H7 (cell line): ENCODE measurements around the gene PLEKHO1. TPM values are rescaled to one million over a fixed set of nuclear protein-coding genes. Genes with fewer than 3 reads are reported as not detected.
"Not testable (repeated sequence)": the region's sequence is repeated elsewhere in the genome, so short reads cannot be mapped to it uniquely, and the experiment has no call there.

ENCODE experiments used
- DNase-seq: peaks from one replicate; pipeline ENCODE4 v3.0.0; 2012
- H3K27me3 ChIP-seq: 2 replicates; pipeline ENCODE4 v1.6.0; 2011; ENCODE audit warnings: mild to moderate bottlenecking, low read length; ENCODE audit not compliant: control insufficient read depth, insufficient read depth
- H3K36me3 ChIP-seq: replicated peaks from 2 replicates; pipeline ENCODE4 v1.5.1; 2011; ENCODE audit warnings: low read length; ENCODE audit not compliant: control insufficient read depth, insufficient read depth
- H3K4me3 ChIP-seq: 2 replicates; pipeline ENCODE4 v1.5.1; 2011; ENCODE audit warnings: low read depth, mild to moderate bottlenecking, control low read depth, low read length, moderate library complexity; ENCODE audit not compliant: insufficient read depth
- total RNA-seq: library from RNA; depleted of rRNA; stranded (reverse); fragments of >200 nt; shearing (Covaris generic); gene quantifications from 2 replicates; pipeline ENCODE4 v1.2.3, GENCODE V29; 2014

PLEKHO1 gene
- total RNA-seq, 1 experiment from 2014 or later, result 69.5 TPM

DNA sequence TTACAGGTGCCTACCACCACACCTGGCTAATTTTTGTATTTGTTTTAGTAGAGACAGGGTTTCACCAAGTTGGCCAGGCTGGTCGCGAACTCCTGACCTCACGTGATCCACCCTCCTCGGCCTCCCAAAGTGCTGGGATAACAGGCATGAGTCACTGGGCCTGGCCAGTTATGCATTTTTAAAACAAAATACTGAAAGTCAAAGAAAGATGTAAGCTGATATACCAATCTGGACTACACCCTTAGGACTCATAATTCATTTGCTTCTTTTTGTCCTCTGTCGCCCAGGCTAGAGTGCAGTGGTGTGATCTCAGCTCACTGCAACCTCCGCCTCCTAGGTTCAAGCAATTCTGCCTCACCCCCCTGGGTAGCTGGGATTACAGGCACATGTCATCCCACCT is 14.3 kb upstream of the PLEKHO1 start:
- not testable (repeated sequence) for DNase-seq

DNA sequence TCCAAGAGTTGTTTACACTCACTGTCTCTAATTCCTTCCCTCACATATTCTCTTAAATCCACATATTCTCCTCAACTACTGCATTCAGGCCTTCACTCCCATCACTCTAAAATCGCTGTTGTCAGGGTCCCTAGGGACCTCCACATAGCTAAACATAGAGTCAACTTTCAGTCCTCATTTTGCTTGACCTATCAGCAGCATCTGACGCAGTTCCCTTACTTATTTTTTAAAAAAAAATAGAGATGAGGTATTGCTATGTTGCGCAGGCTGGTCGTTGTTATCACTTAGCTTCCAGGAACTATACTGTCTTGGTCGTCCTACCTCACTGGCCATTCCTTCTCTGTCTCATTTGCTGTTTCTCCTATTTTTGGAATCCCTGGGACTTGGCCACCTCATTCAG is 11.7 kb upstream of the PLEKHO1 start:
- H3K27me3 ChIP-seq, result no peaks in the 10 kb centered on the region
- no peaks in the 10 kb centered on the region for H3K36me3 ChIP-seq
- no peak overlapping the region for H3K4me3 ChIP-seq
- DNase-seq, result no peak

More for the DNA sequence above, 14.3 kb upstream of the PLEKHO1 start:
- H3K36me3 ChIP-seq, H3K27me3 ChIP-seq, H3K4me3 ChIP-seq: not testable (repeated sequence)

DNA sequence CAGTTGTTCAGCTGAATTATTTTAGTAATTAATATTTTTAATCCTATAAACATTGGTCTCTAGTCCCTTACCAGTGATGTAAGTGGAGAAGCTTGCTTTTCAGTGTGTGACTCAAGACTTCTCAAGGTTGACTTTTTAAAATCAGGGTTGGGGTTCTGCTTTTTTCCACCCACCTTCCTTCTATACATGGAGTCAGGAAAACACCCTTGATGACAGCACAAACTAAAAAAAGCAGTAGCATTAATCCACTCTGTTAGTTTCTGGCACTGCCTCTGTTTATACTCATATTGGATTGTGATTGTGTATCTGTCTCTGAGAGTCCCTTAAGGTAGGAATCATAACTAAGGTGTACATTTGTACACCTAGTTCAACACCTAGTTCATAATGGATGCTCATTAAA is 8.3 kb upstream of the PLEKHO1 start:
- Histone ChIP-seq H3K27me3 (no peaks in the 10 kb centered on the region), H3K36me3 (no peaks in the 10 kb centered on the region), H3K4me3 (no peak overlapping the region)
- no peak for DNase-seq

DNA sequence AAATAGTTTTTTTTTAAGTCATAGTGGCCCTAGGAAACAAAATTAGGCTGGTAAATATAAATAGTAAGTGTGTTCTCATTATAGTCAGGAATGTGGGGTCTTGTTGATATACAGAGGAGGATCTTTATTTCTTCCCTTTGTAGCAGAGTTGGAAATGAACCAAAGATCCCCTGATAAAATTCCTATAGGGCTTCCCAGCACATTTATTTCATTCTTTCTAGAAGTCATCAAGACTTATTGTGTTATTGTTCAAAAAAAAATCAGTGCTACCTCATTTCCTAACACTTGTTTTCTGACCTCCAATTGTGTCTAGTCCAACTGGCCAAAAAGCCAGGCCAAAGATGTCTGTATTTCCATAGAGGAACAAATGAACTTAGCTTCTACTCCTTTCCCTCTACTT is 7.6 kb upstream of the PLEKHO1 start:
- Histone ChIP-seq H3K36me3 (no peaks in the 10 kb centered on the region), H3K4me3 (no peak overlapping the region), H3K27me3 (no peaks in the 10 kb centered on the region)
- DNase-seq, result no peak

DNA sequence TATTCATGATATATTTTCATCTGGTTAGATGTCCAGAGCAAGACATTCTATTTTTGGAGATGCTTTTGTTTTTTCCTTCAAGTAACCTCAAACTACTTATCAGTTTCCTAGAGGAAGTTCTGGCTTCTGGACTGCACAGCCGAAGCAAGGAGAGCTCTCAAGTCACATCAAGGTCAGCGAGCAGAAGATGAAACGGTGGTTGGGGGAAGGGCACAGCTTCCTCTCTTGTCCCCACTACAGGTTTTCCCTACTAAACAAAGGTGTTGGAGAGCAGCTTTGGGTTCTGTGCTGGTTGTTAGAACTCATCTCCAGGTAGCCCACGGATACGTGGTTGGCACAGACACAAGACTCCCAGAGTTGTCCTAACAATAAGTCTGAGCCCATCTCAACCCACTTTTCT is 5.1 kb upstream of the PLEKHO1 start:
- peaks cover 3% of the 10 kb centered on the region; the same call in 1 of the 2 replicates for H3K27me3 ChIP-seq
- no peak overlapping the region for H3K4me3 ChIP-seq
- no peak for DNase-seq
- H3K36me3 ChIP-seq, result no peaks in the 10 kb centered on the region

DNA sequence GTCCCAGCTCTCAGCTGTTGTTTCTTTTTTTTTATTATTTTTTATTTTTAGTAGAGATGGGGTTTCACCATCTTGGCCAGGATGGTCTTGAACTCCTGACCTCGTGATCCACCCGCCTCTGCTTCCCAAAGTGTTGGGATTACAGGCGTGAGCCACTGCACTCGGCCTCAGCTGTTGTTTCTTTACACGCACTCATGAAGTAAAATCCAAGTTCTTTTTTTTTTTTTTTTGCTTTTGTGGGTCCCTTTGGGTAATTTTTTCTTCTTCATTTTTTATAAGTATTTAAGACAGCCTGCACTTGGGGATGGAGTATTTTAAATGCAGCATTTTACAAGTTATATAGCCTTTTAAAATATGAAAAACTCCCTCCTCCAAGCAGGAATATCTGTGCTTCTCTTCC is 3.7 kb upstream of the PLEKHO1 start:
- not testable (repeated sequence) for H3K27me3 ChIP-seq, H3K36me3 ChIP-seq, H3K4me3 ChIP-seq, DNase-seq

DNA sequence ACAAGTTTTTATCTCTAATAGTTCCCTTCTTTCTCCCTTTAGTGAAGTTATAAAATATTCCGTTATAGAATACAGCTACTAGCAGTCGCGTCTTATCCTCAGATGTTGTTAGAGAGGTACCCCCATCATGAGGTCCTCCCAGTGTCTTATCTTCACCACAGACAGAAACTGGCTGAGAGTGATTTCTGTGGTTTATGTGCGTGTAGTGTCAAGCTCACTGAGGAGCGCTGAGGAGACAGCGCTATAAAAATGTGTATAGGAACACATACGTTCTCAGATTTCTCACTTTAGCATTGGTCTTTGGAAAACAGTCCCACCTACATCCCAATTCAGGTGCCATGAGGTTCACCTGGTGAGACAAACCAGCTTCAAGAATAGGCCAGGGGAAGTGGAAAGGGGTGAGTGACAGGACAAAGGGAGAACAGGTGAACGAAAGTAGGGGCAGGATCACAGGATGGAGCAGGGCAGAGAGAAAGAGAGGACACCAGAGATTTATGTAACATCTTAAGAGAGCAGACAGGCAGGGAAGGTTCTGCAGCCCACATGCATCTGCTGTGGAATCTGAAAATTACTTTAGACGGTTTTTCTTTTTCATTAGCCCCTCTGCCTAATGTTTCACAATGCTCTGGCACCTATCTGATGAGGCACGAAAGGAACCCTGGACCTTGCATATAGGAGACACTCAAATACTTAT is 2.7 kb upstream of the PLEKHO1 start:
- Histone ChIP-seq H3K36me3 (no peaks in the 10 kb centered on the region), H3K27me3 (peaks cover 3% of the 10 kb centered on the region; the same call in 1 of the 2 replicates), H3K4me3 (no peak overlapping the region)
- no peak for DNase-seq

DNA sequence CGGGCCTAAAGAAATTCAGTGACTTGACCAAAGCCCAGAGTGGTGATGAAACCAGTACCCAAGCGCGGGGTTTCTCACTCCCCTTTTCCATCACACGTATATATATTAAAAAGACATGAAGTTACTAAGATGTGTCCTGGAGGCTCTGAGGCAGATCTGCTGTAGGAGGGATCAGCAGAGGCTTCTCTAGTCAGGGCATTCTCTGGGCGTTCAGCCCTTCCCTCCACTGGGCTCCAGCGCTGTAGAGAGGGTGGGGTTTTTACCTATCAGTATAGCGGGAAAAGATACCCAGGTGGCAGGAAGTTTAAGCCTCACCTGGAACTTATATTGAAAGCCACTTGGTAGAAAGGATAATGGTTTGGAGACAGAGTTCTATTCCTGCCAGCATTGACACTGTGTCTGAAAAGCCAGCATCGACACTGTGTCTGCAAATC is 862 bp upstream of the PLEKHO1 start:
- peaks cover 3% of the 10 kb centered on the region; the same call in 1 of the 2 replicates for H3K27me3 ChIP-seq
- H3K4me3 ChIP-seq, result peak overlapping the region; percentile 73
- peaks cover 6% of the 10 kb centered on the region for H3K36me3 ChIP-seq
- DNase-seq, result peak; percentile 56

DNA sequence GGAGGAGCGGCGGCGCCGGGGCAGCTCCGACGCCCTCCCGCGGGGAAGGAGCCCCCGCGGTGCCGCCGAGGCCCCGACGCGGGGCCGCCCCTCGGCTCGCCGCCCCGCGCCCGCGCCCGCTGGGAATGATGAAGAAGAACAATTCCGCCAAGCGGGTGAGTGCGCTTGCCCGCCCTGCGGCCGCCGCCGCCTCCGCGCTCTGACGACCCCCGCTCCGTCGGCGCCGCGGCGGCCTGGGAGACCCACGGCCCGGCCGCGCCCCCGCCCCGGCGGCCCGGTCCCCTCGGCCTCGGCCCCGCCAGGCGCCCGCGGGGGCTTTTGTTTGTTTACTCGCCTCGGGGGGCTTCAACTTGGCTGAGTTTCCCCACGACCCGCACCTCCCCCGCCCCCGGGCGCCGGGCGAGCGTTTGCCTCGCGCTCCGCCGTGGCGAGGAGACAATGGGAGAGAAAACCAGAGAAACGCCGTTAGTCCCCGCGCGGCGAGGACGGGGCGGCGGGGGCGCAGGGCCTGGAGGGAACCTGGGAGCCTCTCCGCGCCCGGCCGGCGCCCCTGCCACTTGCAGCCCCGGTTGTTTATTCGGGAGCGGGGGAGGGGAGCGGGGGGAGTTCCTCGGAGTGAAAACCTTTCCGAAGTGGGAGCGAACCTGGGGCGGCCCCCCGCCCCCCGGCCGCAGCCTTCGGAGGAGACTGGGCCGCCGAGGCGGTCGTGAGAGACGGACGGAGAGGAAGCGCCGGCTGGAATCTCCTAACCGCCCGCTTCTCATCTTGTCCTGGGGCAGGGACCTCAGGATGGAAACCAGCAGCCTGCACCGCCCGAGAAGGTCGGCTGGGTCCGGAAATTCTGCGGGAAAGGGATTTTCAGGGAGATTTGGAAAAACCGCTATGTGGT is 661 bp downstream of the PLEKHO1 start:
- Histone ChIP-seq H3K4me3 (peak overlapping the region; percentile 73), H3K36me3 (peaks cover 9% of the 10 kb centered on the region), H3K27me3 (peaks cover 3% of the 10 kb centered on the region; the same call in 1 of the 2 replicates)
- DNase-seq, result peak; percentile 92

DNA sequence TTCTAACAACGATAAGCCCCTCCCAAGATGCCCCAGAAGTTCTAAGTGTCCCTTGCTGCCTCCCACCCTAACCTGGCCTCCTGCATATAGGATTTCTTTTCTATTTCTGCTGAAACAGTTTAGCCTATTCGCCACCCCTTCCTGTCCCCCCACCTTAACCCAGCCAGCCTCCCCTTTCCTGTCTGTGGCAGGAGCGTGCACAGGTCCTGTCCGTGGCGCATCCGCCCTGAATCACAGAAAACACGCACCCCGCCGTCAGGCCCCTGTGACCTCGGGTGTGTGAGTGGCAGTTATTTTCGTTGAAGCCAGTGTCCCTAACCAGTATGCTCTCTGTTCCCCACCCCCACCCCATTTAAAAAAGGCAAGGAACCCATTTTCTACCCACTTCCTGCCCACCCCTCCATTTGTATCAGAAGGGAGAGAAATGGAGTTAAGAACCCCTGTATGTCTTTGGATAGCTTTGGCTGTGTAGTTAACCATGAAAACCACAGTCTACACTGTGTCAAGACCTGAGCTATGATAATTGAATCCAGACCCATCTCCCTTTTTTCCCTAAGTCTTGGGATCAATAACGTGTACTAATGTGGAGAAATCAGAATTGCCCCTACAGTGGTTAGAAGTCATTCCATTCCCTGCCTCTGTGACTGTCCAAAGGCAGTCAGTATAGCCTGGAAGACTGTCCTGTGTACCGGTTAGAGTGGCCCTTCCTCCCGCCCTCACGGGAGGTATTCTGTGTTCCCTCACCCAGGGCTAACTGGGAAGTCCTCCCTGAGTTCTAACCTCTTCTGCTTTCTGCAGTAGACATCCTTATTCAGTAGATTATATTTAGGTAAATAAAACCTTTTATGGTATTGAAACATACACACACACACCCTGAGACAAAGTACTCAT is 1.8 kb downstream of the PLEKHO1 start:
- peaks cover 17% of the 10 kb centered on the region for H3K36me3 ChIP-seq
- DNase-seq, result no peak
- H3K4me3 ChIP-seq, result peak overlapping the region; percentile 73
- peaks cover 3% of the 10 kb centered on the region; the same call in 1 of the 2 replicates for H3K27me3 ChIP-seq

GRCh38 chr1:150152182-150152536 is 2.4 kb downstream of the PLEKHO1 start:
- DNase-seq, result no peak
- no peak overlapping the region for H3K4me3 ChIP-seq
- H3K36me3 ChIP-seq, result peaks cover 22% of the 10 kb centered on the region
- H3K27me3 ChIP-seq, result peaks cover 3% of the 10 kb centered on the region; the same call in 1 of the 2 replicates

GRCh38 chr1:150152772-150153456 is 3.2 kb downstream of the PLEKHO1 start:
- peaks cover 3% of the 10 kb centered on the region; the same call in 1 of the 2 replicates for H3K27me3 ChIP-seq
- no peak for DNase-seq
- H3K36me3 ChIP-seq, result peaks cover 23% of the 10 kb centered on the region
- H3K4me3 ChIP-seq, result no peak overlapping the region

GRCh38 chr1:150154143-150154542 is 4.4 kb downstream of the PLEKHO1 start:
- Histone ChIP-seq H3K36me3 (peaks cover 25% of the 10 kb centered on the region), H3K4me3 (no peak overlapping the region), H3K27me3 (peaks cover under 1% of the 10 kb centered on the region; the same call in 1 of the 2 replicates)
- no peak for DNase-seq
